ENCODE measurements around the gene NRGN. TPM values are rescaled to one million over a fixed set of nuclear protein-coding genes. Genes with fewer than 3 reads are reported as not detected.

The NRGN gene
- total and polyA plus RNA-seq, 10 of the 15 experiments (the other 5 are each of a cell fraction or from before 2014, with no cell fraction given) = 0.36 to 3.2 (median 1.1) TPM; not detected in 2

DNA sequence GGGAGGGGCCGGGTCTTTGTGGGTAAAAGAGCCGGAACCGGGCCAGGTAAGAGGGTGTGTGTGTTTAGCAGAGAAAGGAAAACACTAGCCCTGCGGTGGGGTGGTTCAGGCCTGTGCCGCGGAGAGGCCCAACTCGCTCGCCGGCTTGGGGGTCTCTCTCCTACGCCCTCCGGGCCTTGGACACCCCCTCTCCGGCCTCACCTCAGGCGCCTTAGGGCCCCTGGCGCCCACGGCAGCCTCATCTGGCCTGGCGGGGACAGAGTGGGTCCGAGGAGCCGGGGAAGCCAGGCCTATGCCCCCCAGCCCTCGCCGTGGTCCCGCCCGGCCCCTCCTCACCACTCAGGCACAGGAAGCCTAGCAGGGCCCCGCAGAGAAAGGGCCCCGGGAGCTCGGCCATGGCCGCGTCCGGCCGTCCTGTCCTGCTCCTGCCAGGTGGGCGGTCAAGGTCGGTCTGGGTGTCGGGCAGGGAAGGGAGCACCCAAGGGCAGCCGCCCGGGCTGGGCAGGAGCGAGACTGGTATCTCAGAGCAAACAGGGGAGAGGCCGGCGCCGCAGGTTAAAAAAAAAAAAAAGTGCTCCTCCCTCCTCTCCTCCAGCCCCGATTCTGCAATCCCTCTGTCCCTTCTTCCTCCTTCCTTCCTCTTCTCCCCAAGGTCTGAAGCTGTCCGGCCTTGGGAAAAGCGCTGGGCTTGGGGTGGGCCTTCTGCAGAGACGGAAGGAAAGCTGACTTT, 12.2 kb downstream of the NRGN start, which contains the start of gene VSIG2:
Gene VSIG2 (minus strand): TSS at position 515 of the 730 bp plus-strand sequence. CDS start 118 bp downstream, at position 397.
- FAIRE-seq = no peak
- SMC1A ChIA-PET (ENCODE audit: uncharacterized antibody, unreplicated experiment) = interaction anchor here (1.1 to 1.5 kb wide), 3 partner anchors 9 to 81 kb away, joined by 3 read pairs; no protein-coding TSS in a partner anchor

More for the DNA sequence above, 12.2 kb downstream of the NRGN start, which contains the start of gene VSIG2:
- Histone ChIP-seq H4K20me1 (ENCODE audit: control insufficient read depth, insufficient read depth) (no peaks in the 10 kb centered on the region), H3K9me3 (replicated peaks; ENCODE audit: control insufficient read depth, insufficient read depth, low read length) (no peaks in the 10 kb centered on the region), H3K79me2 (ENCODE audit: control insufficient read depth, insufficient read depth, low read length) (no peaks in the 10 kb centered on the region; the same call in 1 of the 2 replicates), H3K4me1 (ENCODE audit: control insufficient read depth, insufficient read depth, low read length) (no peaks in the 10 kb centered on the region; the same call in 1 of the 2 replicates), H3K36me3 (ENCODE audit: control insufficient read depth in 2 of 2, insufficient read depth in 2 of 2, low read length in 1 of 2) (no peaks in the 10 kb centered on the region; a peak in 1 of 4 replicates), H3K27me3 (replicated peaks in 1 of 2; ENCODE audit: control insufficient read depth in 2 of 2, insufficient read depth in 2 of 2, low read length in 1 of 2) (no peaks in the 10 kb centered on the region), H3K4me2 (ENCODE audit: control insufficient read depth, insufficient read depth) (no peak within 1 kb of the TSS), H2AFZ (ENCODE audit: control insufficient read depth, low read depth, low read length) (no peak within 1 kb of the TSS), H3K4me3 (no peak within 1 kb of the TSS), H3K27ac (ENCODE audit: control insufficient read depth, insufficient read depth) (no peak within 1 kb of the TSS), H3K9ac (ENCODE audit: control insufficient read depth, insufficient read depth, low read length) (no peak within 1 kb of the TSS)
- ATAC-seq = no peak
- in situ Hi-C loops (cut with MboI) = no loop called here
- CTCF ChIA-PET = interaction anchor here (0.6 to 2.2 kb wide), 2 partner anchors 41 to 43 kb away, joined by 3 to 10 read pairs; no protein-coding TSS in a partner anchor
- BruUV-seq (replicated peaks) = no TSS peak
- POLR2A ChIA-PET = no interaction called here
- intact Hi-C loops (cut with micrococcal nuclease; ENCODE audit: unreplicated experiment) = no loop called here
- no peak for DNase-seq (ENCODE audit: low read depth, low spot score)
- 82% methylated on average over 28 of the region's 42 CpGs for WGBS (ENCODE audit: insufficient coverage, insufficient replicate concordance, low lambda C conversion rate, missing lambda C conversion rate)
- RAD21 ChIA-PET (ENCODE audit: unreplicated experiment) = interaction anchor here (0.7 to 1.8 kb wide), 3 partner anchors 9 to 83 kb away, joined by 3 to 6 read pairs (median 3); no protein-coding TSS in a partner anchor
- TF ChIP-seq CUX1 (IDR thresholded peaks at IDR 0.05; ENCODE audit: insufficient replicate concordance, low read depth, low read length) (no peak), NR2F1 (conservative IDR thresholded peaks at IDR 0.05) (no peak), CHD1 (IDR thresholded peaks at IDR 0.05; ENCODE audit: low read depth, low read length) (no peak), NRF1 (conservative IDR thresholded peaks at IDR 0.05; ENCODE audit: low read depth, low read length) (no peak), TCF3 (IDR thresholded peaks at IDR 0.05; ENCODE audit: borderline replicate concordance, insufficient read depth, low read depth, low read length) (no peak), NFYA (IDR thresholded peaks at IDR 0.05; ENCODE audit: borderline replicate concordance, low read depth, low read length) (no peak), HDAC6 (IDR thresholded peaks at IDR 0.05; ENCODE audit: unreplicated experiment) (no peak)
- TF ChIP-seq, protein P1, sequence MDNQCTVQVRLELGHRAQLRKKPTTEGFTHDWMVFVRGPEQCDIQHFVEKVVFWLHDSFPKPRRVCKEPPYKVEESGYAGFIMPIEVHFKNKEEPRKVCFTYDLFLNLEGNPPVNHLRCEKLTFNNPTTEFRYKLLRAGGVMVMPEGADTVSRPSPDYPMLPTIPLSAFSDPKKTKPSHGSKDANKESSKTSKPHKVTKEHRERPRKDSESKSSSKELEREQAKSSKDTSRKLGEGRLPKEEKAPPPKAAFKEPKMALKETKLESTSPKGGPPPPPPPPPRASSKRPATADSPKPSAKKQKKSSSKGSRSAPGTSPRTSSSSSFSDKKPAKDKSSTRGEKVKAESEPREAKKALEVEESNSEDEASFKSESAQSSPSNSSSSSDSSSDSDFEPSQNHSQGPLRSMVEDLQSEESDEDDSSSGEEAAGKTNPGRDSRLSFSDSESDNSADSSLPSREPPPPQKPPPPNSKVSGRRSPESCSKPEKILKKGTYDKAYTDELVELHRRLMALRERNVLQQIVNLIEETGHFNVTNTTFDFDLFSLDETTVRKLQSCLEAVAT (IDR thresholded peaks at IDR 0.05) = no peak
- TF ChIP-seq, protein P2, sequence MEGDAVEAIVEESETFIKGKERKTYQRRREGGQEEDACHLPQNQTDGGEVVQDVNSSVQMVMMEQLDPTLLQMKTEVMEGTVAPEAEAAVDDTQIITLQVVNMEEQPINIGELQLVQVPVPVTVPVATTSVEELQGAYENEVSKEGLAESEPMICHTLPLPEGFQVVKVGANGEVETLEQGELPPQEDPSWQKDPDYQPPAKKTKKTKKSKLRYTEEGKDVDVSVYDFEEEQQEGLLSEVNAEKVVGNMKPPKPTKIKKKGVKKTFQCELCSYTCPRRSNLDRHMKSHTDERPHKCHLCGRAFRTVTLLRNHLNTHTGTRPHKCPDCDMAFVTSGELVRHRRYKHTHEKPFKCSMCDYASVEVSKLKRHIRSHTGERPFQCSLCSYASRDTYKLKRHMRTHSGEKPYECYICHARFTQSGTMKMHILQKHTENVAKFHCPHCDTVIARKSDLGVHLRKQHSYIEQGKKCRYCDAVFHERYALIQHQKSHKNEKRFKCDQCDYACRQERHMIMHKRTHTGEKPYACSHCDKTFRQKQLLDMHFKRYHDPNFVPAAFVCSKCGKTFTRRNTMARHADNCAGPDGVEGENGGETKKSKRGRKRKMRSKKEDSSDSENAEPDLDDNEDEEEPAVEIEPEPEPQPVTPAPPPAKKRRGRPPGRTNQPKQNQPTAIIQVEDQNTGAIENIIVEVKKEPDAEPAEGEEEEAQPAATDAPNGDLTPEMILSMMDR (IDR thresholded peaks at IDR 0.05 in 2 of 3, conservative IDR thresholded peaks at IDR 0.05 in 1 of 3; ENCODE audit: control insufficient read depth in 2 of 3, extremely low read depth in 1 of 3, insufficient read depth in 1 of 3, low read depth in 3 of 3, low read length in 3 of 3) = no peak
- TF ChIP-seq, protein P3, sequence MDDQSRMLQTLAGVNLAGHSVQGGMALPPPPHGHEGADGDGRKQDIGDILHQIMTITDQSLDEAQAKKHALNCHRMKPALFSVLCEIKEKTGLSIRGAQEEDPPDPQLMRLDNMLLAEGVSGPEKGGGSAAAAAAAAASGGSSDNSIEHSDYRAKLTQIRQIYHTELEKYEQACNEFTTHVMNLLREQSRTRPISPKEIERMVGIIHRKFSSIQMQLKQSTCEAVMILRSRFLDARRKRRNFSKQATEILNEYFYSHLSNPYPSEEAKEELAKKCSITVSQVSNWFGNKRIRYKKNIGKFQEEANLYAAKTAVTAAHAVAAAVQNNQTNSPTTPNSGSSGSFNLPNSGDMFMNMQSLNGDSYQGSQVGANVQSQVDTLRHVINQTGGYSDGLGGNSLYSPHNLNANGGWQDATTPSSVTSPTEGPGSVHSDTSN (IDR thresholded peaks at IDR 0.05; ENCODE audit: insufficient replicate concordance, low read depth, low read length) = no peak

All from GM12878 (cell line).